ENCODE results near the gene SLC9A9.

The SLC9A9 gene

GRCh38 chr3:143380449-143380848, 467.8 kb downstream of the SLC9A9 start:
- no peak for DNase-seq (ENCODE audit: low read depth)
- H3K4me3 ChIP-seq (ENCODE audit: low read depth, low read length), result no peak overlapping the region
- TF ChIP-seq, protein P1, sequence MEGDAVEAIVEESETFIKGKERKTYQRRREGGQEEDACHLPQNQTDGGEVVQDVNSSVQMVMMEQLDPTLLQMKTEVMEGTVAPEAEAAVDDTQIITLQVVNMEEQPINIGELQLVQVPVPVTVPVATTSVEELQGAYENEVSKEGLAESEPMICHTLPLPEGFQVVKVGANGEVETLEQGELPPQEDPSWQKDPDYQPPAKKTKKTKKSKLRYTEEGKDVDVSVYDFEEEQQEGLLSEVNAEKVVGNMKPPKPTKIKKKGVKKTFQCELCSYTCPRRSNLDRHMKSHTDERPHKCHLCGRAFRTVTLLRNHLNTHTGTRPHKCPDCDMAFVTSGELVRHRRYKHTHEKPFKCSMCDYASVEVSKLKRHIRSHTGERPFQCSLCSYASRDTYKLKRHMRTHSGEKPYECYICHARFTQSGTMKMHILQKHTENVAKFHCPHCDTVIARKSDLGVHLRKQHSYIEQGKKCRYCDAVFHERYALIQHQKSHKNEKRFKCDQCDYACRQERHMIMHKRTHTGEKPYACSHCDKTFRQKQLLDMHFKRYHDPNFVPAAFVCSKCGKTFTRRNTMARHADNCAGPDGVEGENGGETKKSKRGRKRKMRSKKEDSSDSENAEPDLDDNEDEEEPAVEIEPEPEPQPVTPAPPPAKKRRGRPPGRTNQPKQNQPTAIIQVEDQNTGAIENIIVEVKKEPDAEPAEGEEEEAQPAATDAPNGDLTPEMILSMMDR (conservative IDR thresholded peaks at IDR 0.05; ENCODE audit: low read depth, low read length), result no peak

DNA sequence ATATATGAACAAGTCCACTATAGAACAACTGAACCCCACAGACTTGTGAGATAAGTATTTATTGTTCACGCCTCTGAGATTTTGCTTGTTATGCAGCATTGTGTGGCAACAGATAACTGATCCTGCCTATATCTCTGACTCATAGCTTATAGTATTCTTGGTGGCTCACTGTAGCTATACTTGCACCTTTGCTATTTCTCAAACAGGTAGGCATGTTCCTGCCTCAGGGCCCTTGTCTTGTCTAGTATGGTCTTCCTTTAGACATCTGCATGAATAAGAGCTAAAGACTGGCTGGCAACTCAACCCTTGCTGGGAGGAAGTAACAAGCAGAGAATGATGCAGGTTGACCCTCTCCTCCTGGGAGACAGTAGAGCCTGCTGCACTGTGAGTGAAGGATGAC, 472.6 kb downstream of the SLC9A9 start:
- H3K4me3 ChIP-seq (ENCODE audit: low read depth, low read length), result no peak overlapping the region
- DNase-seq (ENCODE audit: low read depth), result no peak
- TF ChIP-seq, protein P1 (conservative IDR thresholded peaks at IDR 0.05; ENCODE audit: low read depth, low read length), result no peak

GRCh38 chr3:143367171-143367570, 481.1 kb downstream of the SLC9A9 start:
- H3K4me3 ChIP-seq (ENCODE audit: low read depth, low read length), result no peak overlapping the region
- peak; percentile 44 for DNase-seq (ENCODE audit: low read depth)
- TF ChIP-seq, protein P1 (conservative IDR thresholded peaks at IDR 0.05; ENCODE audit: low read depth, low read length), result no peak

- TF ChIP-seq, protein P1 (conservative IDR thresholded peaks at IDR 0.05; ENCODE audit: low read depth, low read length), result no peak
- DNase-seq (ENCODE audit: low read depth), result no peak
- H3K4me3 ChIP-seq (ENCODE audit: low read depth, low read length), result no peak overlapping the region
These were observed 481.6 kb downstream of the SLC9A9 start for GRCh38 chr3:143366672-143367071.

GRCh38 chr3:143363949-143364348, 484.3 kb downstream of the SLC9A9 start:
- DNase-seq (ENCODE audit: low read depth), result no peak
- H3K4me3 ChIP-seq (ENCODE audit: low read depth, low read length), result no peak overlapping the region
- TF ChIP-seq, protein P1 (conservative IDR thresholded peaks at IDR 0.05; ENCODE audit: low read depth, low read length), result no peak

DNA sequence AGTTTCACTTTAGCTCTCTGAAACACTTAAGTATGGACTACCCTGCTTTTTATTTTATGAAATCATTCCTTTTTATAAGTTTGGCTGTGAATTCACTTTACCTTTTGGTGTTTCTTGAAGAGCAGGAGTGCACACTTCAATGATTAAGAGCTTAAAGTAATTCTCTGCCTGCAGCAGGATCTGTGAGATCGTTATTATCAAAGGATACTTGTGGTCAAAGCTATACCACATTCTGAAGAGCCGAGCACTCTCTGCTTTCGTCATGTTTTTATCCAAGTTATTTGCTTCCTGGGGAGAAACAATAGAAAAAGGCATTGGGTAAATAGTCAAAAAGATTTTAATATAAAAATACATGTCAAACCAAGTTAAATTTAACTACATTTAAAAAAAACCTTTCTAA, 485.0 kb downstream of the SLC9A9 start:
- DNase-seq (ENCODE audit: low read depth), result peak; percentile 88
- TF ChIP-seq, protein P1 (conservative IDR thresholded peaks at IDR 0.05; ENCODE audit: low read depth, low read length), result no peak
- H3K4me3 ChIP-seq (ENCODE audit: low read depth, low read length), result no peak overlapping the region

GRCh38 chr3:143362115-143362991, 485.9 kb downstream of the SLC9A9 start:
- DNase-seq (ENCODE audit: low read depth), result peak; percentile 14
- H3K4me3 ChIP-seq (ENCODE audit: low read depth, low read length), result no peak overlapping the region
- TF ChIP-seq, protein P1 (conservative IDR thresholded peaks at IDR 0.05; ENCODE audit: low read depth, low read length), result no peak
